Measurements from ENCODE around the gene HOXA13.

The HOXA13 gene

GRCh38 chr7:27192546-27193334 lies 7.2 kb downstream of the HOXA13 start:
- no peak for DNase-seq (ENCODE audit: low read depth in 2 of 2)

- no peak for DNase-seq (ENCODE audit: low read depth in 2 of 2)
Measured at GRCh38 chr7:27191833-27192545, 7.9 kb downstream of the HOXA13 start.

GRCh38 chr7:27191161-27191731 lies 8.6 kb downstream of the HOXA13 start:
- no peak for DNase-seq (ENCODE audit: low read depth in 2 of 2)

- no peak for DNase-seq (ENCODE audit: low read depth in 2 of 2)
Measured at GRCh38 chr7:27189997-27190748, 9.7 kb downstream of the HOXA13 start.

DNA sequence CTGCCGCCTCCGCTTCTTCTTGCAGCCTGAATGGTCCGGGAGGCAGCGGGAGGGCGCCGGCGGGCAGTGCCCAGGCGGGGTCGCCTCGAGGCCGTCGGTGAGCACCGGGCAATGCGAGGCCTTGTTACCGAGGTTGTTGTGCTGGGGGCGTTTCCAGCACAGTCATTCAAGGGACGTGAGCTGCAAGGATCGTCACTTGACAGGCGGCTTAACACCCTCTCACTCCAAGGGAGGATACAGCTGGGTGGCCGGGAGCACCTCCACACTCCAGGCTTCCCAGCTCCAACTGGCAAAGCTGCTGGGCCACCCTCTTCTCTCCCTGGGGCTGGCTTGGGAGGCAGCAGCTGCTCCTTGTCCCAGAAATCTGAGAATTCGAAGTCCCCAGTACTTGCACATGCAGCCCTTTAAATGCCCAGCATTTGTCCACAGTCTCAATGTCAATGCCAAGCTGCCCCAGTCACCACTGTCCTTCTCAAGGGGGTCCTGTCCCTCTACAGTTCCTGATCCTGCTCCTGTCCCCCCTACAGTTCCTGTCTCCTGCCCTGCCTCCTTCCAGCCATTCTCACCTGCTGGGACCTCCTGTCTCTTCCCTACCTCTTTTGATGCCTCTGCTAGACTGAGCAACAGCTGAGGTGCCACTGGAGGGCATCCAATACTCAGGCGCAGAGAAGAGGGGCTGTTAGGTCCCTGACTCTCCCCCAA lies 10.4 kb downstream of the HOXA13 start:
- DNase-seq (ENCODE audit: low read depth in 2 of 2) = no peak

DNA sequence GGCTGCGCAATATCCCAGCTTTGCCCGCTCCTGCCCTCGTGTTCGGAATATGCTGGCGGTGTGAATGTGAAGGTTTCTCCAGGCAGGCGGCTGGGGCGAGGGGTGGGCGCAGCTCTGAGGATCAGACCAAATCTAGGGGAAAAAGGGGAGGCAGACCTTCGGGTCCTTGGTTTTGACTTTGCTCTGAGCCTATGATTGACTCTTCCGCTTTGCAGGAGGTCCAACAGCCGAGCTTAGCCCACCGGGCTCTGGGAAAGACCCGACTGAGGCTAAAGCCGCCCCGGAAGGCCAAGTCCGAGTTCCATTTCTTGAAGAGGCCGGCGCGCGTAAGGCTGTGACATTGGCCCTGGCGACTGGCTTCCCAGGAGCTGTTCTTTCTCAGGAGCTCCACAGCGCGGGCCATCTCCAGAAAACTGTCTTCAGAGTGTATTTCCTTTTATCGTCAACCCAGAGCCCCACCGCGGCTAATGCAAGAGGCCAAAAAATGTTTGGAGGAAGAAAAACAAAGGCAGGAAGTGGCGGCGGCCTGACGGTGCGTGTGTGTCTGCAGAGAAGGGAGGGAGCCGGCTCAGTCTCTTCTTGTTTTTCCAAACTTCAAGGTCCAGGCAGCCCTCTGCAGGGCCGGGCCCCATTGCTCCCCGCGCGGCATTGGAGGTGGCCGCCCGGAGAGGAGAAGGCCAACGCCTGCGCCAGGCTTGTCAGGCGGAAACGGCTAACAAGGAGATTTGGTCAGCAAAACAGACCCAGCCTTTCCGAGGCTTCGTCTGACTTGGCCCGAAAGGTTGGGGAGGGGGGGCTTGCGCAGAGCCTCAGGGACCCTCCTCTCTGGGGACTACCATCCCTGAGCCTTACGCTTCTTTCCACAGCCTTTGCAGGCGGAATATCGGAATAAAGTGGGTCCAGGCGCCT lies 11.3 kb downstream of the HOXA13 start:
- DNase-seq (ENCODE audit: low read depth in 2 of 2) = no peak

GRCh38 chr7:27187475-27188385 lies 12.2 kb downstream of the HOXA13 start:
- DNase-seq (ENCODE audit: low read depth in 2 of 2) = no peak

DNA sequence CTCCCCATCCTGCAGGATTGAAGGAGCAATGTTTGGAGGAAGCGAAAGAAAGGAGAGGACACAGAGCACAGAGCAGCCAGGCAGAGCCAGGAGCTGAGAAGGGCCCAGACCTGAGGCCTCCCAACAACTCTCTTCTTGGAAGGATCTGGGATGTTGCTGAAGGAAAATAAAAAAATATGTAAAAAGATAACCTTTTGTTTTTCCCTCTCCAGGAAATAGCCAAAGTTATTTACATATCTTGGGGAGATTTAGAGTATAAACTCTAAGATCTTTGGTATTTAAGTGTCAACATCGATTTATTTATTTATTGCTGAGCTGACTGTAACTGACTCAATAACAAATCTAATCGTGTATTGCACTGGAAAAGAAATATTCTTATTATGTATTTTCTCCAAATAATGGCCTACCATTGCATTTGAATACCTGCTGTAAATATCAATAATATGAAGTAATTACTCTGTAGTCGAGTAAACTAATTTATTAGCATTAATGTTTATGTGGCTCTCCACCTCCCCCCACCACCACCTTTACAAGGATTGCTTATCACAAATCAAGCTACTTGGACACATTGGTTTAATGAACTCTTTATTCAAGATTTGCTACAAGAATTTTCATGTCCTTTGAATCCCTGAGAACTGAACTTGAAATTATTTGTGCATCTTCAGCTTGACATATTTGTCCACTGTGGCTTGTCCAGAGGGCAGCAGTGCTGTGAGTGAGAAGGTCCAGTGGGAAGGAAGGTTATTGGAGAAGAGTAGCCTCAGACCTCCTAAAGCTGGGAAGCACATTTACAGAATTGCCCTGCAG lies 13.0 kb downstream of the HOXA13 start:
- DNase-seq (ENCODE audit: low read depth in 2 of 2) = no peak

DNA sequence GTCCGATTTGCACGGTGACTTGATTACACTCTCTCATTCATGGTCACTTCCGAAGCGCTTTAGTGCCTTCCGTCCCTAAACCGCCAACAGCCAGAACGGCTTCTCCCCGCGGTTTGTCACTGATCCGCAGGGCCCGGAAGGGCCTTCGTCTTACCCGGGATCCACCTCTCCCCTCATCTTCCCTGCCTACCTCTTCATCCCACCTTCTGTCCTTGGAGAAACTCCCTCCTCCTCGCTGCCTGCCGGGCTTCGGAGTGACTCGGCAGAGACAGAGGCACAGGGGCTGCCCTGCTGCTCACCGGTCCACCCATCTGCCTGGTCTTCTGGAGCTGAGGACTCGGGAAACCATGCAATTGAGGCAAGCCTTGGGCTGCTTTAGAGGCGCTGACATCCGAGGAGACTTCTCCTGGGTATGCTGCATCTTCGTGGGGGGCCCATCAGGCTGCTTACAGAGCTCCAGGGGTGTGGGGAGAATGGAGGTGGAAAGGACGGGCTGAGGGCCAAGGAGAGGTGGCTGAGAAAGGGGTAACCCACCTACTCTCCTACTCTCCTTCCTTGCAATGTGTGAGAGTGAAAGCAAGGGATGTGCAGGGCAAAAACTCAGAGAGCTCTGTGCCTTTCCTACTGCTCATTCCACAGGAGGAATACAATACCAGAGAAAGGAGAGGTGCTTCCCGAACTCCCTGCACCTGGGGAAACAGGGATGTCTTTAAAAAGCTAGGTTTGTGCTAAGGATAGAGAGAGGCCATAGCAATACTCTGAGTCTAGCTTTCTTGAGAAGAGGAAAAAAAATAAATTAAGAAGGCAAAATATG lies 13.8 kb downstream of the HOXA13 start:
- no peak for DNase-seq (ENCODE audit: low read depth in 2 of 2)

- DNase-seq (ENCODE audit: low read depth in 2 of 2) = no peak
Measured at GRCh38 chr7:27185013-27185853, 14.7 kb downstream of the HOXA13 start, which contains the start of gene HOXA11. HOXA11 (minus strand) TSS chr7:27185232; CDS start chr7:27185144, 88 bp downstream.

- DNase-seq (ENCODE audit: low read depth in 2 of 2) = no peak
Measured at GRCh38 chr7:27184337-27185012, 15.4 kb downstream of the HOXA13 start.

- DNase-seq (ENCODE audit: low read depth in 2 of 2) = no peak
Measured at GRCh38 chr7:27183682-27184336, 16.1 kb downstream of the HOXA13 start.

DNA sequence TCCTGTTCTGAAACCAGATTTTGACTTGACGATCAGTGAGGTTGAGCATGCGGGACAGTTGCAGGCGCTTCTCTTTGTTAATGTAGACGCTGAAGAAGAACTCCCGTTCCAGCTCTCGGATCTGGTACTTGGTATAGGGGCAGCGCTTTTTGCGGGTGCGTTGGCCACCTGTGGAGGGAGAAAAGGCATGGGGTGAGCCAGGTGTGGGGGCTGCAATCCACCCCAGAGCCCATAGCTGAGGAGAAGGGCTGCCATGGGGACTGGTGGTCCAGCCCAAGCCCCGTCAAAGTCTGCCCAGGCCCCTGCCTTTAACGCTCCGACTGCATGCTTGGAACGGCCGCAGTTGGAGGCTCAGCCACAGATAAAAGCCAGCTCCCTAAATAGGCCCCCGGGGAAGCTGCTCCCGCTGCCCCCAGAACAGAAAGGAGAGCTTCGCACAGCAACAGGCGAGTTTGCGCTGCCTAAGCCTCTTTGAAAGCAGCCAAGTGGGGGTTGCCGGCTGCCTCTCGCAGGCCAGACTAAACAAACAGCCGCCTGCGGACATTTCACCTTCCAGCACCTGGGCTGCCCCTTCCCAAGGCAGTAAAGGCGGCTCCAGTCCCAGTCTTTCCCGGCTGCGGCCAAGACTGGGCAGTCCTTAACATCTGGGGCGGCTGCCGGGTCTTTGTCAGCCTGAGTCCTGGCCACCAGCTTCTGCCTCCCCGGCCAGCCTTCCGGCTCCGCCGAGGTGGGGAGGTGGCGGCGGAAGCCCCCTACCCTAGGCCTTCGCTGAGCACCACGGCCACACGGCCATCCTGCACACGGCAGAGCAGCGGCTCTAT lies 16.8 kb downstream of the HOXA13 start:
- no peak for DNase-seq (ENCODE audit: low read depth in 2 of 2)

- DNase-seq (ENCODE audit: low read depth in 2 of 2) = no peak
Measured at GRCh38 chr7:27182285-27182841, 17.5 kb downstream of the HOXA13 start.
